HG02884 (cell line): Measurements from ENCODE around the gene ATG9A.
"Not testable (repeated sequence)": the region's sequence is repeated elsewhere in the genome, so short reads cannot be mapped to it uniquely, and the experiment has no call there.

Experiments used
- ATAC-seq: cut with Tn5 transposase; IDR thresholded peaks from one replicate; pipeline ENCODE4 v1.9.1; 2021; ENCODE audit warnings: mild to moderate bottlenecking, moderate library complexity; ENCODE audit not compliant: unreplicated experiment

The ATG9A gene

GRCh38 chr2:219229305-219230058, at the start of gene ATG9A, which contains the start of gene ANKZF1:
Gene ATG9A (minus strand): TSS chr2:219229636. CDS start chr2:219228024, 1,612 bp downstream.
Gene ANKZF1 (plus strand): TSS chr2:219229806. CDS start chr2:219230258, 452 bp downstream.
- ATAC-seq, result peak; percentile 97

- no peak for ATAC-seq
These were observed 49.3 kb upstream of the ATG9A start for GRCh38 chr2:219278655-219279150.

GRCh38 chr2:219277703-219278654, 48.5 kb upstream of the ATG9A start:
- ATAC-seq, result peak; percentile 35

- ATAC-seq, result no peak
These were observed 45.0 kb upstream of the ATG9A start for GRCh38 chr2:219274361-219274921.

- no peak for ATAC-seq
These were observed 44.5 kb upstream of the ATG9A start for GRCh38 chr2:219273937-219274336.

GRCh38 chr2:219272995-219273394, 43.6 kb upstream of the ATG9A start:
- ATAC-seq, result no peak

GRCh38 chr2:219272356-219272755, 42.9 kb upstream of the ATG9A start:
- no peak for ATAC-seq

GRCh38 chr2:219271021-219271420, 41.6 kb upstream of the ATG9A start:
- no peak for ATAC-seq

- ATAC-seq, result no peak
These were observed 40.6 kb upstream of the ATG9A start for GRCh38 chr2:219270055-219270372.

GRCh38 chr2:219269362-219270054, 40.1 kb upstream of the ATG9A start:
- no peak for ATAC-seq

GRCh38 chr2:219268294-219268693, 38.9 kb upstream of the ATG9A start:
- no peak for ATAC-seq

GRCh38 chr2:219266886-219267285, 37.5 kb upstream of the ATG9A start:
- no peak for ATAC-seq

- ATAC-seq, result no peak
These were observed 36.8 kb upstream of the ATG9A start for GRCh38 chr2:219266232-219266631.

GRCh38 chr2:219261024-219261855, 31.8 kb upstream of the ATG9A start:
- ATAC-seq, result no peak

- not testable (repeated sequence) for ATAC-seq
These were observed 29.5 kb upstream of the ATG9A start for GRCh38 chr2:219258942-219259341.

GRCh38 chr2:219254590-219255201, 25.3 kb upstream of the ATG9A start:
- peak; percentile 28 for ATAC-seq

GRCh38 chr2:219253753-219254589, 24.5 kb upstream of the ATG9A start, which contains the start of gene TUBA4A:
Gene TUBA4A (minus strand): TSS chr2:219253918. CDS start chr2:219253858, 60 bp downstream.
- peak; percentile 47 for ATAC-seq
